GM23338 (cell line): ENCODE measurements around the gene VENTX. TPM values are rescaled to one million over a fixed set of nuclear protein-coding genes. Genes with fewer than 3 reads are reported as not detected.

Experiments used
- ATAC-seq: fragments of 200-7000 bp; cut with Tn5 transposase; 3 replicates; pipeline ENCODE4 v1.9.1; 2020
- DNase-seq: peaks from one replicate; pipeline ENCODE4 v3.0.0-alpha.2; 2015; ENCODE audit warnings: low spot score
- H2AFZ ChIP-seq: fragments of 200-600 bp; sonication (generic); 2 replicates; pipeline ENCODE4 v1.8.0; 2016; ENCODE audit warnings: antibody characterized with exemption, mild to moderate bottlenecking, moderate library complexity
- H3F3A ChIP-seq: fragments of 200-600 bp; sonication (generic); replicated peaks from 2 replicates; pipeline ENCODE4 v1.8.0; 2017; ENCODE audit warnings: antibody characterized with exemption, mixed run types, low read depth
- H3K27ac ChIP-seq: fragments of 200-600 bp; sonication (generic); 2 replicates; pipeline ENCODE4 v1.6.1; 2016; ENCODE audit warnings: low read depth
- H3K27me3 ChIP-seq: fragments of 200-600 bp; sonication (generic); 2 replicates; pipeline ENCODE4 v1.8.0; 2016; ENCODE audit warnings: mild to moderate bottlenecking, mixed run types, moderate library complexity; ENCODE audit not compliant: insufficient read depth
- H3K36me3 ChIP-seq: fragments of 200-600 bp; sonication (generic); 2 replicates; pipeline ENCODE4 v1.8.0; 2016; ENCODE audit warnings: mild to moderate bottlenecking; ENCODE audit not compliant: insufficient read depth
- H3K4me1 ChIP-seq: fragments of 200-600 bp; sonication (generic); 2 replicates; pipeline ENCODE4 v1.8.0; 2016; ENCODE audit warnings: mild to moderate bottlenecking, moderate library complexity; ENCODE audit not compliant: insufficient read depth
- H3K4me2 ChIP-seq: fragments of 200-600 bp; sonication (generic); 2 replicates; pipeline ENCODE4 v1.7.1; 2017; ENCODE audit warnings: mixed run types
- H3K4me3 ChIP-seq: fragments of 200-600 bp; sonication (generic); 2 replicates; pipeline ENCODE4 v1.6.1; 2016; ENCODE audit warnings: mixed run types
- H3K79me2 ChIP-seq: fragments of 200-600 bp; sonication (generic); replicated peaks from 2 replicates; pipeline ENCODE4 v1.8.0; 2017; ENCODE audit warnings: mild to moderate bottlenecking; ENCODE audit not compliant: insufficient read depth
- H3K9me2 ChIP-seq: fragments of 200-600 bp; sonication (generic); 2 replicates; pipeline ENCODE4 v1.8.0; 2017; ENCODE audit not compliant: insufficient read depth
- H4K20me1 ChIP-seq: fragments of 200-600 bp; sonication (generic); replicated peaks from 2 replicates; pipeline ENCODE4 v1.8.0; 2017; ENCODE audit warnings: mild to moderate bottlenecking; ENCODE audit not compliant: insufficient read depth
- H3K27ac Mint-ChIP-seq: 2 replicates; pipeline ENCODE4 v1.8.0; 2020; ENCODE audit warnings: inconsistent platforms, mild to moderate bottlenecking, moderate library complexity, mixed read lengths
- H3K27me3 Mint-ChIP-seq: 3 replicates; pipeline ENCODE4 v1.8.0; 2022; ENCODE audit warnings: low read depth, mild to moderate bottlenecking, moderate library complexity, mixed read lengths, inconsistent platforms; ENCODE audit not compliant: insufficient read depth, poor library complexity
- H3K36me3 Mint-ChIP-seq: 3 replicates; pipeline ENCODE4 v1.8.0; 2021; ENCODE audit warnings: low read depth, mild to moderate bottlenecking, inconsistent platforms, moderate library complexity, mixed read lengths
- H3K4me1 Mint-ChIP-seq: 3 replicates; pipeline ENCODE4 v1.8.0; 2020; ENCODE audit warnings: mild to moderate bottlenecking, inconsistent platforms, mixed read lengths
- H3K4me3 Mint-ChIP-seq: 3 replicates; pipeline ENCODE4 v1.8.0; 2021; ENCODE audit warnings: moderate library complexity, mild to moderate bottlenecking, inconsistent platforms, mixed read lengths
- H3K9me3 Mint-ChIP-seq: 3 replicates; pipeline ENCODE4 v1.8.0; 2020; ENCODE audit warnings: moderate library complexity, mild to moderate bottlenecking, inconsistent platforms, mixed read lengths
- CREB1 ChIP-seq: fragments of 250-450 bp; sonication (Bioruptor Pico); IDR thresholded peaks from 2 replicates; pipeline ENCODE4 v1.5.0; 2020; ENCODE audit warnings: low read depth, mild to moderate bottlenecking, moderate library complexity
- CTCF ChIP-seq, 2 experiments: fragments of 200-600 bp in 1 of 2; sonication (generic) in 1 of 2; conservative IDR thresholded peaks; 2 replicates each; pipeline versions ENCODE4 v1.5.1 to v1.6.1; 2016 to 2017; ENCODE audit warnings: antibody characterized with exemption in 2 of 2, low read depth in 2 of 2, mild to moderate bottlenecking in 2 of 2, moderate library complexity in 1 of 2
- ETS1 ChIP-seq: IDR thresholded peaks from 2 replicates; pipeline ENCODE4 v1.6.1; 2016; ENCODE audit warnings: antibody characterized with exemption
- EZH2 ChIP-seq: fragments of 200-600 bp; sonication (generic); IDR thresholded peaks from one replicate; pipeline ENCODE4 v1.8.0; 2017; ENCODE audit warnings: antibody characterized with exemption, mild to moderate bottlenecking, low read depth; ENCODE audit not compliant: unreplicated experiment
- EZH2phosphoT487 ChIP-seq: fragments of 200-600 bp; sonication (generic); IDR thresholded peaks from one replicate; pipeline ENCODE4 v1.8.1; 2018; ENCODE audit warnings: antibody characterized with exemption; ENCODE audit not compliant: unreplicated experiment
- JUNB ChIP-seq: IDR thresholded peaks from one replicate; pipeline ENCODE4 v1.6.1; 2016; ENCODE audit warnings: antibody characterized with exemption; ENCODE audit not compliant: unreplicated experiment
- NANOG ChIP-seq: IDR thresholded peaks from 2 replicates; pipeline ENCODE4 v1.6.1; 2016; ENCODE audit warnings: antibody characterized with exemption, borderline replicate concordance
- POLR2AphosphoS5 ChIP-seq: IDR thresholded peaks from 2 replicates; pipeline ENCODE4 v1.6.1; 2016; ENCODE audit warnings: antibody characterized with exemption, low read depth
- REST ChIP-seq: IDR thresholded peaks from one replicate; pipeline ENCODE4 v1.6.1; 2018; ENCODE audit warnings: antibody characterized with exemption; ENCODE audit not compliant: unreplicated experiment
- STAT1 ChIP-seq: IDR thresholded peaks from one replicate; pipeline ENCODE4 v1.6.1; 2016; ENCODE audit warnings: antibody characterized with exemption; ENCODE audit not compliant: unreplicated experiment
- ZNF114 ChIP-seq: fragments of 250-450 bp; sonication (Bioruptor Pico); IDR thresholded peaks from 2 replicates; pipeline ENCODE4 v1.5.0; 2020; ENCODE audit warnings: mild to moderate bottlenecking, moderate library complexity
- ZNF331 ChIP-seq: fragments of 250-450 bp; sonication (Bioruptor Pico); IDR thresholded peaks from 2 replicates; pipeline ENCODE4 v1.5.0; 2020; ENCODE audit warnings: low read depth, mild to moderate bottlenecking, moderate library complexity
- ZNF462 ChIP-seq: fragments of 250-450 bp; sonication (Bioruptor Pico); IDR thresholded peaks from 2 replicates; pipeline ENCODE4 v1.5.0; 2020; ENCODE audit warnings: mild to moderate bottlenecking, moderate library complexity
- polyA plus RNA-seq: library from polyadenylated mRNA; unstranded; fragments of >200 nt; fragmentation: Nextera tagmentation; extraction: Ambion mirVana; gene quantifications from 2 replicates; pipeline ENCODE4 v1.2.1, GENCODE V29; 2016
- total RNA-seq: library from RNA; depleted of rRNA; stranded (reverse); fragments of >200 nt; shearing (Covaris generic); gene quantifications from 2 replicates; pipeline ENCODE4 v1.2.3, GENCODE V29; 2014

VENTX gene
- total and polyA plus RNA-seq, 2 experiments from 2014 or later = 4.8 to 8.1 TPM

- Histone ChIP-seq H3K4me2 (no peak overlapping the region), H4K20me1 (no peaks in the 10 kb centered on the region), H3K4me1 (no peaks in the 10 kb centered on the region), H3K27ac (no peak overlapping the region), H3K27me3 (no peaks in the 10 kb centered on the region), H3K4me3 (no peak overlapping the region), H3F3A (no peaks in the 10 kb centered on the region), H3K79me2 (no peaks in the 10 kb centered on the region), H2AFZ (no peak overlapping the region), H3K9me2 (no peaks in the 10 kb centered on the region), H3K36me3 (no peaks in the 10 kb centered on the region)
- Mint-ChIP-seq H3K36me3 (no peaks in the 10 kb centered on the region), H3K27ac (no peak overlapping the region), H3K27me3 (peaks cover 4% of the 10 kb centered on the region), H3K4me3 (no peak overlapping the region), H3K4me1 (no peaks in the 10 kb centered on the region), H3K9me3 (no peaks in the 10 kb centered on the region)
- TF ChIP-seq EZH2 = no peak
- no peak for TF ChIP-seq ZNF462 (CRISPR knock-in tag)
- TF ChIP-seq ETS1 = no peak
- TF ChIP-seq NANOG = no peak
- TF ChIP-seq STAT1 = no peak
- TF ChIP-seq EZH2phosphoT487 = no peak
- no peak for TF ChIP-seq JUNB
- no peak for TF ChIP-seq CREB1 (CRISPR knock-in tag)
- no peak for TF ChIP-seq ZNF331
- no peak for TF ChIP-seq POLR2AphosphoS5
- TF ChIP-seq ZNF114 = no peak
- no peak for TF ChIP-seq CTCF (conservative IDR thresholded peaks at IDR 0.05; ENCODE audit: low read depth in 2 of 2)
- TF ChIP-seq REST = no peak
- DNase-seq = no peak
- no peak for ATAC-seq
Observed at GRCh38 chr10:133200621-133201031, 37.0 kb upstream of the VENTX start.
